Gastroesophageal sphincter (tissue), 3 donors: ENCODE results near the gene SLC4A4.

Experiments
- EP300 ChIP-seq: sonication (generic); formaldehyde crosslinking; IDR thresholded peaks from one replicate; pipeline ENCODE4 v1.6.1; 2017; ENCODE audit warnings: antibody characterized with exemption, mild to moderate bottlenecking
- POLR2A ChIP-seq, 2 donors: fragments of 450-650 bp; IDR thresholded peaks; one replicate each; pipeline ENCODE4 v1.6.1; 2017; ENCODE audit warnings: antibody characterized with exemption in 2 of 2, mild to moderate bottlenecking in 2 of 2, moderate library complexity in 1 of 2
- POLR2AphosphoS5 ChIP-seq: sonication (generic); formaldehyde crosslinking; IDR thresholded peaks from one replicate; pipeline ENCODE4 v1.6.1; 2017; ENCODE audit warnings: antibody characterized with exemption
- TF ChIP-seq, protein P1 (sequence below), 4 experiments: fragments of 200-600 bp in 2 of 4; fragments of 450-650 bp in 2 of 4; sonication (generic) in 1 of 4; IDR thresholded peaks; one replicate each; pipeline ENCODE4 v1.5.1; 2017 to 2019; ENCODE audit warnings: antibody characterized with exemption in 4 of 4, mild to moderate bottlenecking in 2 of 4, moderate library complexity in 2 of 4

DNA sequence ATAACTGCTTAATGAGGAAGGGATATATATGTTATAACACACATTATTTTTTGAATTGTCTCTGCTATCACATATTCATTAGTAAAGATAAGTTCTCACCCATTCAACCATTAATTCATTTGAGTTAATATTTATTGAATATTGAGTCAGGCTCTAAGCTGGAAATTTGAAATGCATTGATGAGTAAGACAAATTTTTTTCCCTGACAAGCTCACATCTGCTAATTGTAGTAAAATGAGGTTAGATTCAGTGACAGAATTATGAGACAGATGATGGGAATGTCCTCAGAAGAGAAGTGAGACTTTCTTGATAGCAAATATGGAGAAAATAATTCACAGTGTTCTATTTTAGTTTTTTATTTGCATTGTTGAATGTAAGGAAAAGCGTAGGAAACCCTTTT is 194.3 kb downstream of the SLC4A4 start:
- TF ChIP-seq, protein P1, sequence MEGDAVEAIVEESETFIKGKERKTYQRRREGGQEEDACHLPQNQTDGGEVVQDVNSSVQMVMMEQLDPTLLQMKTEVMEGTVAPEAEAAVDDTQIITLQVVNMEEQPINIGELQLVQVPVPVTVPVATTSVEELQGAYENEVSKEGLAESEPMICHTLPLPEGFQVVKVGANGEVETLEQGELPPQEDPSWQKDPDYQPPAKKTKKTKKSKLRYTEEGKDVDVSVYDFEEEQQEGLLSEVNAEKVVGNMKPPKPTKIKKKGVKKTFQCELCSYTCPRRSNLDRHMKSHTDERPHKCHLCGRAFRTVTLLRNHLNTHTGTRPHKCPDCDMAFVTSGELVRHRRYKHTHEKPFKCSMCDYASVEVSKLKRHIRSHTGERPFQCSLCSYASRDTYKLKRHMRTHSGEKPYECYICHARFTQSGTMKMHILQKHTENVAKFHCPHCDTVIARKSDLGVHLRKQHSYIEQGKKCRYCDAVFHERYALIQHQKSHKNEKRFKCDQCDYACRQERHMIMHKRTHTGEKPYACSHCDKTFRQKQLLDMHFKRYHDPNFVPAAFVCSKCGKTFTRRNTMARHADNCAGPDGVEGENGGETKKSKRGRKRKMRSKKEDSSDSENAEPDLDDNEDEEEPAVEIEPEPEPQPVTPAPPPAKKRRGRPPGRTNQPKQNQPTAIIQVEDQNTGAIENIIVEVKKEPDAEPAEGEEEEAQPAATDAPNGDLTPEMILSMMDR (IDR thresholded peaks at IDR 0.05): no peak
- TF ChIP-seq POLR2A (IDR thresholded peaks at IDR 0.05) (no peak), EP300 (no peak), POLR2AphosphoS5 (no peak)
